ENCODE results near the gene CNTD1. TPM values are rescaled to one million over a fixed set of nuclear protein-coding genes. Genes with fewer than 3 reads are reported as not detected.
A peak's percentile ranks its signal among the peaks of the same experiment; 100 is the strongest.

The CNTD1 gene
- total RNA-seq, 1 experiment from 2014 or later: 0.13 TPM

GRCh38 chr17:42796066-42796758 is 2.4 kb upstream of the CNTD1 start:
- Histone ChIP-seq H3K36me3 (ENCODE audit: control insufficient read depth, insufficient read depth, low read length) (no peaks in the 10 kb centered on the region), H3K4me1 (ENCODE audit: control insufficient read depth, insufficient read depth, low read length) (peaks cover 6% of the 10 kb centered on the region), H3K4me3 (ENCODE audit: low read depth in 2 of 2, low read length in 2 of 2) (no peak overlapping the region), H3K9me3 (ENCODE audit: control insufficient read depth, insufficient read depth, low read depth, low read length) (no peaks in the 10 kb centered on the region), H3K27ac (ENCODE audit: low read length) (no peak overlapping the region), H3K27me3 (ENCODE audit: control insufficient read depth, insufficient read depth, low read length) (no peaks in the 10 kb centered on the region)
- DNase-seq (ENCODE audit: low read depth, low spot score) (no peak), ATAC-seq (no peak)
- POLR2A ChIA-PET: no interaction called here
- TF ChIP-seq CTCF (IDR thresholded peaks at IDR 0.05): no peak
- TF ChIP-seq TCF7L2 (IDR thresholded peaks at IDR 0.05; ENCODE audit: low read depth, low read length): no peak
- in situ Hi-C loops (cut with HindIII; ENCODE audit: low pct_unique_long_range_greater_than_20kb, low sequenced_read_pairs) (no loop called here), intact Hi-C loops (cut with micrococcal nuclease; ENCODE audit: unreplicated experiment) (no loop called here)
- BruUV-seq (replicated peaks): no TSS peak
- CTCF ChIA-PET: no interaction called here

GRCh38 chr17:42797067-42798007 is 1.3 kb upstream of the CNTD1 start:
- TF ChIP-seq REST (IDR thresholded peaks at IDR 0.05; ENCODE audit: insufficient read depth in 1 of 2, low read depth in 2 of 2, low read length in 1 of 2) (no peak), CTCF (IDR thresholded peaks at IDR 0.05) (no peak), SIN3A (IDR thresholded peaks at IDR 0.05; ENCODE audit: borderline replicate concordance, insufficient read depth, low read depth, low read length) (no peak), POLR2AphosphoS5 (IDR thresholded peaks at IDR 0.05; ENCODE audit: low read depth, low read length) (no peak), TCF7L2 (IDR thresholded peaks at IDR 0.05; ENCODE audit: low read depth, low read length) (no peak)
- H3K36me3 ChIP-seq (ENCODE audit: control insufficient read depth, insufficient read depth, low read length): no peaks in the 10 kb centered on the region
- H3K27ac ChIP-seq (ENCODE audit: low read length): peak overlapping the region; percentile 86
- no peak for DNase-seq (ENCODE audit: low read depth, low spot score)
- intact Hi-C loops (cut with micrococcal nuclease; ENCODE audit: unreplicated experiment) (no loop called here), in situ Hi-C loops (cut with HindIII; ENCODE audit: low pct_unique_long_range_greater_than_20kb, low sequenced_read_pairs) (no loop called here)
- ChIA-PET POLR2A (no interaction called here), CTCF (no interaction called here)
- H3K9me3 ChIP-seq (ENCODE audit: control insufficient read depth, insufficient read depth, low read depth, low read length): no peaks in the 10 kb centered on the region
- peaks cover 8% of the 10 kb centered on the region for H3K4me1 ChIP-seq (ENCODE audit: control insufficient read depth, insufficient read depth, low read length)
- H3K27me3 ChIP-seq (ENCODE audit: control insufficient read depth, insufficient read depth, low read length): no peaks in the 10 kb centered on the region
- no TSS peak for BruUV-seq (replicated peaks)
- ATAC-seq: no peak
- peak overlapping the region; percentile 90 to 92 for H3K4me3 ChIP-seq (ENCODE audit: low read depth in 2 of 2, low read length in 2 of 2)
